Measurements from ENCODE around the gene PTPRN2. TPM values are rescaled to one million over a fixed set of nuclear protein-coding genes. Genes with fewer than 3 reads are reported as not detected.

The PTPRN2 gene
- total and polyA plus RNA-seq, 2 of the 8 experiments (the other 6 are each of a cell fraction or from before 2014, with no cell fraction given): 2.6 to 4.5 TPM

GRCh38 chr7:157668884-157669767 is 918.5 kb downstream of the PTPRN2 start:
- Histone ChIP-seq H2AK5ac (ENCODE audit: low read depth, low read length) (no peak overlapping the region; the same call in 1 of the 2 replicates), H3K4me2 (ENCODE audit: insufficient read depth in 1 of 2, low read depth in 2 of 2, low read length in 2 of 2) (no peak overlapping the region), H4K20me1 (replicated peaks in 1 of 2; ENCODE audit: control insufficient read depth in 1 of 2, insufficient read depth in 2 of 2, low read length in 2 of 2) (no peaks in the 10 kb centered on the region), H3K18ac (ENCODE audit: extremely low read depth, low read length) (no peak overlapping the region), H2AFZ (ENCODE audit: low read length) (no peak overlapping the region), H3K56ac (replicated peaks; ENCODE audit: insufficient read length, low read depth, low read length) (no peak overlapping the region), H3K79me2 (ENCODE audit: control insufficient read depth in 1 of 2, insufficient read depth in 2 of 2, low read length in 2 of 2) (no peaks in the 10 kb centered on the region), H3K4me1 (replicated peaks in 1 of 4; ENCODE audit: control insufficient read depth in 3 of 4, insufficient read depth in 4 of 4, low read length in 3 of 4) (peaks cover 0 to 9% (median 4%) of the 10 kb centered on the region in 4 experiments; a peak in 3 of 7 replicates), H3K14ac (ENCODE audit: insufficient read length) (no peak overlapping the region), H2BK15ac (ENCODE audit: low read length) (no peak overlapping the region), H3K23ac (ENCODE audit: insufficient read length) (no peak overlapping the region), H2BK12ac (ENCODE audit: low read depth, low read length) (no peak overlapping the region), H3K27me3 (replicated peaks in 1 of 4; ENCODE audit: control insufficient read depth in 3 of 4, extremely low read depth in 1 of 4, insufficient read depth in 3 of 4, low read length in 3 of 4) (peaks cover 0 to 2% (median under 1%) of the 10 kb centered on the region in 4 experiments; a peak in 1 of 7 replicates), H4K8ac (ENCODE audit: extremely low read depth, insufficient read depth, low read length) (no peak overlapping the region), H3K9me3 (ENCODE audit: insufficient read depth in 2 of 2, low read depth in 1 of 2, low read length in 1 of 2) (no peaks in the 10 kb centered on the region), H3K27ac (ENCODE audit: low read depth, low read length) (no peak overlapping the region), H3K4me3 (ENCODE audit: extremely low read depth in 1 of 4, insufficient read depth in 2 of 4, low read depth in 3 of 4, low read length in 4 of 4) (no peak overlapping the region), H4K91ac (replicated peaks; ENCODE audit: insufficient read length, low read length) (no peak overlapping the region), H4K5ac (ENCODE audit: insufficient read length, low read depth, low read length) (no peak overlapping the region), H3K23me2 (ENCODE audit: low read depth, low read length) (no peaks in the 10 kb centered on the region), H3K4ac (replicated peaks; ENCODE audit: insufficient read length, low read depth, low read length) (no peak overlapping the region), H3K9ac (replicated peaks in 1 of 4; ENCODE audit: extremely low read depth in 1 of 4, low read depth in 3 of 4, low read length in 3 of 4) (no peak overlapping the region), H3K36me3 (ENCODE audit: control insufficient read depth in 2 of 4, insufficient read depth in 4 of 4, low read length in 3 of 4) (no peaks in the 10 kb centered on the region), H2BK5ac (ENCODE audit: low read depth, low read length) (no peak overlapping the region), H3K79me1 (ENCODE audit: low read depth, low read length) (no peaks in the 10 kb centered on the region), H2BK120ac (replicated peaks; ENCODE audit: low read depth, low read length) (no peak overlapping the region), H2BK20ac (ENCODE audit: low read length) (no peak overlapping the region)
- FAIRE-seq: no peak
- POLR2A ChIA-PET (ENCODE audit: partially characterized antibody): interaction anchor here (0.6 kb wide), 1 partner anchor 1006 kb away, joined by 4 read pairs; no protein-coding TSS in a partner anchor
- 89% methylated on average over 33 of the region's 33 CpGs; no CpG with 5 or more reads in 1 of the 2 experiments for WGBS, 2 experiments (ENCODE audit: extremely low coverage in 1 of 2, insufficient coverage in 1 of 2, insufficient read length in 1 of 2, insufficient replicate concordance in 2 of 2, low coverage in 1 of 2, low lambda C conversion rate in 2 of 2, missing lambda C conversion rate in 1 of 2)
- CTCF ChIA-PET (ENCODE audit: partially characterized antibody): interaction anchor here (0.7 to 1.7 kb wide), 2 partner anchors 70 to 194 kb away, joined by 3 read pairs; no protein-coding TSS in a partner anchor
- no peak for DNase-seq (ENCODE audit: low read depth in 1 of 2, low spot score in 2 of 2)
- no peak for TF ChIP-seq EZH2 (IDR thresholded peaks at IDR 0.05; ENCODE audit: low read depth, low read length, severe bottlenecking)
- no peak for TF ChIP-seq ATF3 (IDR thresholded peaks at IDR 0.05; ENCODE audit: insufficient read depth, low read depth, low read length)
- no peak for TF ChIP-seq YY1 (IDR thresholded peaks at IDR 0.05; ENCODE audit: low read depth, low read length)
- no peak for TF ChIP-seq ATF2 (IDR thresholded peaks at IDR 0.05; ENCODE audit: low read length)
- no peak for TF ChIP-seq BRCA1 (IDR thresholded peaks at IDR 0.05; ENCODE audit: low read depth, low read length)
- TF ChIP-seq TEAD4 (IDR thresholded peaks at IDR 0.05; ENCODE audit: low read depth, low read length): no peak
- no peak for TF ChIP-seq KDM5A (IDR thresholded peaks at IDR 0.05; ENCODE audit: low read length)
- TF ChIP-seq SP2 (IDR thresholded peaks at IDR 0.05; ENCODE audit: low read length): no peak

All from H1 (cell line).